ENCODE data around the gene CCL4L2.

GRCh38 chr17:36204724-36205500 is 6.0 kb upstream of the CCL4L2 start:
- TF ChIP-seq ZC3H10 (CRISPR knock-in tag; IDR thresholded peaks at IDR 0.05) = no peak
- TF ChIP-seq, protein P1, sequence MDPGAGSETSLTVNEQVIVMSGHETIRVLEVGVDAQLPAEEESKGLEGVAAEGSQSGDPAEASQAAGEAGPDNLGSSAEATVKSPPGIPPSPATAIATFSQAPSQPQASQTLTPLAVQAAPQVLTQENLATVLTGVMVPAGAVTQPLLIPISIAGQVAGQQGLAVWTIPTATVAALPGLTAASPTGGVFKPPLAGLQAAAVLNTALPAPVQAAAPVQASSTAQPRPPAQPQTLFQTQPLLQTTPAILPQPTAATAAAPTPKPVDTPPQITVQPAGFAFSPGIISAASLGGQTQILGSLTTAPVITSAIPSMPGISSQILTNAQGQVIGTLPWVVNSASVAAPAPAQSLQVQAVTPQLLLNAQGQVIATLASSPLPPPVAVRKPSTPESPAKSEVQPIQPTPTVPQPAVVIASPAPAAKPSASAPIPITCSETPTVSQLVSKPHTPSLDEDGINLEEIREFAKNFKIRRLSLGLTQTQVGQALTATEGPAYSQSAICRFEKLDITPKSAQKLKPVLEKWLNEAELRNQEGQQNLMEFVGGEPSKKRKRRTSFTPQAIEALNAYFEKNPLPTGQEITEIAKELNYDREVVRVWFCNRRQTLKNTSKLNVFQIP (CRISPR knock-in tag; IDR thresholded peaks at IDR 0.05; ENCODE audit: borderline replicate concordance, low read depth) = no peak
- TF ChIP-seq ZFP30 (CRISPR knock-in tag; IDR thresholded peaks at IDR 0.05) = no peak
- TF ChIP-seq RARB (CRISPR knock-in tag; IDR thresholded peaks at IDR 0.05) = no peak
- no peak for TF ChIP-seq ZNF8 (CRISPR knock-in tag; IDR thresholded peaks at IDR 0.05)
- TF ChIP-seq SNAI2 (CRISPR knock-in tag; IDR thresholded peaks at IDR 0.05) = no peak
- TF ChIP-seq TSHZ2 (CRISPR knock-in tag; IDR thresholded peaks at IDR 0.05) = no peak
- TF ChIP-seq PATZ1 (CRISPR knock-in tag; IDR thresholded peaks at IDR 0.05; ENCODE audit: borderline replicate concordance) = no peak
- no peak for TF ChIP-seq PPARA (CRISPR knock-in tag; IDR thresholded peaks at IDR 0.05; ENCODE audit: borderline replicate concordance)
- no peak for TF ChIP-seq ARNTL (CRISPR knock-in tag; IDR thresholded peaks at IDR 0.05; ENCODE audit: borderline replicate concordance, low read depth)
- TF ChIP-seq, protein P2, sequence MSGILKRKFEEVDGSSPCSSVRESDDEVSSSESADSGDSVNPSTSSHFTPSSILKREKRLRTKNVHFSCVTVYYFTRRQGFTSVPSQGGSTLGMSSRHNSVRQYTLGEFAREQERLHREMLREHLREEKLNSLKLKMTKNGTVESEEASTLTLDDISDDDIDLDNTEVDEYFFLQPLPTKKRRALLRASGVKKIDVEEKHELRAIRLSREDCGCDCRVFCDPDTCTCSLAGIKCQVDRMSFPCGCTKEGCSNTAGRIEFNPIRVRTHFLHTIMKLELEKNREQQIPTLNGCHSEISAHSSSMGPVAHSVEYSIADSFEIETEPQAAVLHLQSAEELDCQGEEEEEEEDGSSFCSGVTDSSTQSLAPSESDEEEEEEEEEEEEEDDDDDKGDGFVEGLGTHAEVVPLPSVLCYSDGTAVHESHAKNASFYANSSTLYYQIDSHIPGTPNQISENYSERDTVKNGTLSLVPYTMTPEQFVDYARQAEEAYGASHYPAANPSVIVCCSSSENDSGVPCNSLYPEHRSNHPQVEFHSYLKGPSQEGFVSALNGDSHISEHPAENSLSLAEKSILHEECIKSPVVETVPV (CRISPR knock-in tag; IDR thresholded peaks at IDR 0.05) = no peak
- no peak for TF ChIP-seq ZNF565 (CRISPR knock-in tag; conservative IDR thresholded peaks at IDR 0.05; ENCODE audit: low read depth)
- TF ChIP-seq ESRRG (CRISPR knock-in tag; IDR thresholded peaks at IDR 0.05) = no peak
- no peak for TF ChIP-seq TCF4 (CRISPR knock-in tag; IDR thresholded peaks at IDR 0.05; ENCODE audit: borderline replicate concordance)

All from SK-N-SH treated with all-trans-retinoic acid at 6 μM for 48 hours (cell line).